Stimulated activated CD4-positive, alpha-beta T cell treated with anti-CD3 and anti-CD28 coated beads, TNF-alpha, amount 100 ng/mL, for 48 hours (primary cell): Measurements from ENCODE around the gene SH2D3A.

Source experiments
- DNase-seq, 3 donors: peaks; one replicate each; pipeline ENCODE4 v3.0.0-alpha.2; 2020; ENCODE audit warnings: low read depth in 3 of 3

SH2D3A gene

GRCh38 chr19:6708346-6708745 lies 58.9 kb downstream of the SH2D3A start:
- DNase-seq = no peak

- DNase-seq = no peak
These were observed 59.6 kb downstream of the SH2D3A start for GRCh38 chr19:6707658-6708018.

- no peak for DNase-seq
These were observed 60.1 kb downstream of the SH2D3A start for GRCh38 chr19:6707011-6707657.

GRCh38 chr19:6706633-6706958 lies 60.6 kb downstream of the SH2D3A start:
- DNase-seq = no peak

- DNase-seq = no peak
These were observed 61.2 kb downstream of the SH2D3A start for GRCh38 chr19:6705931-6706632.
